Stomach smooth muscle (tissue), 2 donors: ENCODE data around the gene RNF144A.
"Not testable (repeated sequence)": the region's sequence is repeated elsewhere in the genome, so short reads cannot be mapped to it uniquely, and the experiment has no call there.

ENCODE experiments used
- H3K27ac ChIP-seq: one replicate; pipeline ENCODE4 v1.7.0; 2013; ENCODE audit warnings: mild to moderate bottlenecking, low read length, inconsistent platforms
- H3K27me3 ChIP-seq, 2 donors: one replicate each; pipeline ENCODE4 v1.7.0; 2013; ENCODE audit warnings: low read length in 2 of 2; ENCODE audit not compliant: insufficient read depth in 2 of 2, control insufficient read depth in 1 of 2
- H3K36me3 ChIP-seq, 2 donors: one replicate each; pipeline ENCODE4 v1.7.0; 2013; ENCODE audit warnings: low read length in 2 of 2; ENCODE audit not compliant: control insufficient read depth in 2 of 2, insufficient read depth in 2 of 2
- H3K4me1 ChIP-seq: one replicate; pipeline ENCODE4 v1.7.0; 2013; ENCODE audit warnings: low read length; ENCODE audit not compliant: control insufficient read depth, insufficient read depth
- H3K4me3 ChIP-seq, 2 donors: one replicate each; pipeline ENCODE4 v1.7.0; 2013; ENCODE audit warnings: low read length in 2 of 2
- H3K9ac ChIP-seq, 2 donors: one replicate each; pipeline ENCODE4 v1.7.0; 2013; ENCODE audit warnings: low read length in 2 of 2, mild to moderate bottlenecking in 1 of 2
- H3K9me3 ChIP-seq, 2 donors: one replicate each; pipeline ENCODE4 v1.7.0; 2013; ENCODE audit warnings: low read length in 2 of 2; ENCODE audit not compliant: control insufficient read depth in 2 of 2
- donor health status: healthy.
- donor health status: Pancreatic carcinoma.

Gene RNF144A

DNA sequence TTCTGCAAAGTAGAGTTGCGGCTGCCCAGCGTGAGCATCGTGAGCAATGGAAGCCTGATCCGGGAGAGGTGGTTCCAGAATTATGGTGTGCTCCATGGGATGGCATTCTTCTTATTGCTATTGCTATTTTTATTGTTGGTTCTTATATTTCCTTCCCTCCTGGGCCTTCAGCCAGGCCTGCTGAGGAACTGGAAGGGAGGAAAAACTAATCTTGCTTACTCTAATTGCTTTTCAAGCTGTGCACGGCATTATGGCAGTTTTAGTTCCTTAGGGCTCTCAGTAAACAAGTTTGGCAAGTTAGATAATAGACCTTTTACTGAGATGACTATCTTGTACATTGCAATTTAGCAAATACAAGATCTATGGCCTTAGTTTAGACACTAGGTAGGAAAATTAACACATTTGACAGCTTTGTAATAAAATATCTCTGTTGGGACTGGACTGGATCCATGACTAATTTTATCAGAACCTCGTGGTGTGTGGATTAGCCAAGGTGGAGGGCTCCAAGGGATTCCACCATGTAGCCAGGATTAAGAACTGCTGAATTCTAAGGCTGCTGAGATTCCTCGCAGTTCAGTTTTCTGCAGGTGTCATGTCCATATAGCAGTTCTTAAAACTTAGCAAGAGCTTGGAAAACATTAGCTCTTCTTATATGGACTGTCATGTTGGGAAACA lies 33.6 kb upstream of the RNF144A start:
- H3K4me3 ChIP-seq = no peak overlapping the region
- H3K4me1 ChIP-seq = no peaks in the 10 kb centered on the region
- no peaks in the 10 kb centered on the region for H3K36me3 ChIP-seq
- H3K27me3 ChIP-seq = no peaks in the 10 kb centered on the region
- H3K9ac ChIP-seq = no peak overlapping the region
- no peaks in the 10 kb centered on the region for H3K9me3 ChIP-seq
- H3K27ac ChIP-seq = no peak overlapping the region

DNA sequence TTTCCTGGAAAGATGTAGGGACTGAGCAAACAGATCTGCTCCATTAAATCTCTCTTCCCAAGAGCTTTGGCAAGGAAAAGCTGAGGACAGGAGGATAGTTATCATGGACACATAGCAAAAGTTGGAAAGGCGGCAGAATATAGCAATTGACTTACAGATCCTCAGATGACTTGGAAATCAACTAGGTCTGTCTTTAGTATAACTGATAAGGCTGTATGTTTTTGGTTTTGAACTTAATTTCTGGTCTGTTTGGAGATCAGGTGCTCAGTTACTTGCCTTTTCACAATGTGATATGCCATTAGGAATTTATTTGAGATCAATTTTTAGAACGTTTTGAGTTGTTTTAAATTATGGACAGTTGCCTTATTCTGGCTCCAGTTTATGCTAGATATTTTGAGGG lies 31.7 kb upstream of the RNF144A start:
- Histone ChIP-seq H3K4me3 (no peak overlapping the region), H3K36me3 (no peaks in the 10 kb centered on the region), H3K9ac (no peak overlapping the region), H3K9me3 (no peaks in the 10 kb centered on the region), H3K27me3 (no peaks in the 10 kb centered on the region), H3K27ac (no peak overlapping the region), H3K4me1 (no peaks in the 10 kb centered on the region)

DNA sequence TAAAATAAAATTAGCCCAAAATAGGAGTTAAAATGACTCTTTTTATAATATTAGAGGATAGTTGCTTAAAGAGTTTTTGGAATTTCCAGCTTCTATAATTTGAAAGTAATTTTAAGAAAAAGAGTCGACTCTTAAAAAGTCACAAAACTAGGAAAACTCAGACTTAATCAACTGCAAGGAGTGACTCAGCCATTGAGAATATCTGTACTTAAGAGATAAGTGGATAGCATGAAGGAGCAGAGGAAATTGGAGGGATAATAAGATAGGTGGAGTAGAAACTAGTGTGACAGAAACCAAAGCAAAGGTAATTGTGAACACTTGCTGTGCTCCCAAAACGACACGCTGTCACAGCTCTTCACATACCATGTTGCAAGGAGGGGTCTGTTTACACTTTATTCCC lies 31.2 kb upstream of the RNF144A start:
- Histone ChIP-seq H3K27ac (no peak overlapping the region), H3K9me3 (no peaks in the 10 kb centered on the region), H3K4me3 (no peak overlapping the region), H3K36me3 (no peaks in the 10 kb centered on the region), H3K9ac (no peak overlapping the region), H3K4me1 (no peaks in the 10 kb centered on the region), H3K27me3 (no peaks in the 10 kb centered on the region)

DNA sequence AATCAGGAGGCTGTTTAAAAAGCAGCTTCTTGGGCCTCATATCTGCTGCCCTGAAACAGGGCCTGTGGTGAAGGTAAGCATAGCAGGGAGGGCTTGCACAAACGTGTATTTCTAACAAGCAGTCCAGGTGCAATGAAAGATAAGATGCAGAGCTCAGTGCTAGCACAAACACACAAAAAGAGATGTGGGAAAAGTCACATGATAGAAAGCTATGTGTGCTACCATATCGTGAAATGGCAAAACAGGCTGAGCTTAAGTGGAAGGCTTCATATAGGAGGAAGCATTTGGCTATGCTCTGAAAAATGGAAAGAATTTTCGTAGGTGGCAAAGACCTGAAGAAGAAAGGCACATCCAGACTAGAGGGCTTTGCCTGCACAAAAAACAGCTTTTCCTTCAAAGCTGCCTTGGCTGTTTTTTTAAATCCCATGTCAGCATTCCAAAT lies 29.4 kb upstream of the RNF144A start:
- Histone ChIP-seq H3K27me3 (no peaks in the 10 kb centered on the region), H3K27ac (no peak overlapping the region)

DNA sequence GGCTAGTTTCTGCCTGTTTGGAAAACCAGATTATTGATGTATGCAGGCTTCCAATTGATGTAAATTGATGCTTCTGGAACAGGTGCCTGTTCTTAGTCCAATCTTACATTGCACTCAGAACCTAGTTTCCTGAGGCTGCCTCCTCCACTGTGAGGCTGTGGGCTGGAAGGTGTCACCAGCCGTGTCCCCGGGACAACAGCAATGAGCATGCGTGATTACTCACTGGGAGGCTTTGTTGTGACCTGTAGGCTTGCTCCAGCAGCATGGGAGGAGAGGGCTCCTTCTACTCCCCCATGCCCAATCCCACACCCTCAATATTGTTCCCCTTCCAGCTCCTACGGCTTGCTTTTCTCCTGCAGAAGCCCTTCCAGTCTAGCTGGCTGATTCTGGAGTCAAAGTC lies 28.5 kb upstream of the RNF144A start:
- H3K9me3 ChIP-seq = no peaks in the 10 kb centered on the region

More for the DNA sequence above, 29.4 kb upstream of the RNF144A start:
- Histone ChIP-seq H3K9ac (no peak overlapping the region), H3K4me1 (no peaks in the 10 kb centered on the region), H3K4me3 (no peak overlapping the region), H3K9me3 (no peaks in the 10 kb centered on the region), H3K36me3 (no peaks in the 10 kb centered on the region)

DNA sequence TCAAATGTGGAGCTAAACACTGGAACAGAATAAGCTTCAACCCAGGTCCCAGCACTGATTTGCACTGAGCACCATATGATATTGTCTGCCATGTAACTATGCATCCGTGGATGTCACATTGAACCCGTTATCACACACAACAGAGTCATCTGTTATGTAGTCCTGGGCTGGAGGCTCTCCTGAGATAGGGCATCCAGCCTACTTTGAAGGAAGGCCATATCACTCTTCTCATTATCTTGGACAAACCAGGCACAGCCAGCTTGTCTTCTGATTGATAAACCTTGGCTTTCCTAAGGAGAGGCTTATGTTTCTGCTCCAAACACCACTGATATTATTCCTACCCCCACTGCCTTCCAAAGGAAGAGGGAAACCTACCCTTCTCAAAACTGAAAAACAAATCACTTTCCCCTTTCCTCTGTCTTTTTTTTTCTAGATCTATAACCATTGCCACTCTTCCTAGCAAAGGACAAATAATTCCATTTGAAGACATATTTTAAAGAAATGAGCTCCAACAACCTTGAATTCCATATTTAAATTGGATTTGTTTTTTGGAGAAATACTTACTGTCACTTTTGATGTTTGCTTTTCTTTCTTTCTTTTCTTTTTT lies 23.2 kb upstream of the RNF144A start:
- H3K27me3 ChIP-seq = no peaks in the 10 kb centered on the region
- H3K4me1 ChIP-seq = no peaks in the 10 kb centered on the region
- H3K27ac ChIP-seq = no peak overlapping the region
- H3K36me3 ChIP-seq = peaks cover 0 to 2% of the 10 kb centered on the region in 2 donors
- H3K9ac ChIP-seq = no peak overlapping the region
- no peak overlapping the region for H3K4me3 ChIP-seq
- no peaks in the 10 kb centered on the region for H3K9me3 ChIP-seq

More for the DNA sequence above, 28.5 kb upstream of the RNF144A start:
- Histone ChIP-seq H3K4me3 (no peak overlapping the region), H3K27ac (no peak overlapping the region), H3K4me1 (no peaks in the 10 kb centered on the region), H3K9ac (no peak overlapping the region), H3K27me3 (no peaks in the 10 kb centered on the region), H3K36me3 (no peaks in the 10 kb centered on the region)

DNA sequence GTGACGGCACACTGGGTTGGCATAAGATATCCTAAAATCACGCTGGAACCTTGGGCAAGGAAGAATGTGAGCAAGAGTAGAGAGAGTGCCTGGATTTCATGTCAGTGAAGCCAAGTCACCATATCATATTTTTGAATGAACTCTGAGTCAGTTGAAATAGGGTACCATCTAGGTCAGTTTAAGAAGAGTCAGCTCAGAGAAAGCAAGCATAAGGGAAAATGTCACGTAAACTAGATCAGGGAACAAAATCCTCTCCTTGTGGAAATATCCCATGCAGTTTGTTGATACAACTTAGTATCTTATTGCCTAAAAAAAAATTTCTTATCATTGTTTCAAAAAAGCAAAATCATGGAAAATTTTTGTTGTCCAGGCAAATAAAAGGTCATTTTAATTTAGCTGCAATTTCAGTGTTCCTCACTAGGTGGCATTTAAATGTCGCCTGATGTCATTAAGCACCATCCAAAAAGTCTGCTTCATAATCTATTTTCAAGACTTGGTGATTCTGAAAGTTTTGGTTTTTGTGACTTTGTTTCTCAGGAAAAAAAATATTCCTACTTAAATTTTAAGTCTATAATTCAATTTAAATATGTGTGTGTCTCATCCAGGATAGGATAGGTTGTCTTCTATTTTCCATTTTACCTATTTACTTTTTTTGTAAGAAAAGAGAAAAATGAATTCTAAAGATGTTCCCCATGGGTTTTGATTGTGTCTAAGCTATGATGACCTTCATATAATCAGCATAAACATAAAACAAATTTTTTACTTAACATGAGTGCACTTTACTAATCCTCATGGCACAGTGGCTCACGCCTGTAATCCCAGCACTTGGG lies 20.1 kb upstream of the RNF144A start:
- H3K27me3 ChIP-seq = no peaks in the 10 kb centered on the region
- H3K36me3 ChIP-seq = peaks cover 0 to 2% of the 10 kb centered on the region in 2 donors
- no peak overlapping the region for H3K27ac ChIP-seq
- H3K9ac ChIP-seq = no peak overlapping the region
- no peaks in the 10 kb centered on the region for H3K4me1 ChIP-seq
- no peaks in the 10 kb centered on the region for H3K9me3 ChIP-seq
- H3K4me3 ChIP-seq = no peak overlapping the region

DNA sequence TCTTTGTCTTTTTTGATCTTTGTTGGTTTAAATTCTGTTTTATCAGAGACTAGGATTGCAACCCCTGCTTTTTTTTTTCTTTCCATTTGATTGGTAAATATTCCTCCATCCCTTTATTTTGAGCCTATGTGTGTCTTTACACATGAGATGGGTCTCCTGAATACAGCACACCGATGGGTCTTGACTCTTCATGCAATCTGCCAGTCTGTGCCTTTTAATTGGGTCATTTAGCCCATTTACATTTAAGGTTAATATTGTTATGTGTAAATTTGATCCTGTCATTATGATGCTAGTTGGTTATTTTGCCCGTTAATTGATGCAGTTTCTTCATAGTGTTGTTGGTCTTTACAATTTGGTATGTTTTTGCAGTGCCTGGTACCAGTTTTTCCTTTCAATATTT lies 14.6 kb upstream of the RNF144A start:
- not testable (repeated sequence) for H3K9me3 ChIP-seq, H3K27ac ChIP-seq

DNA sequence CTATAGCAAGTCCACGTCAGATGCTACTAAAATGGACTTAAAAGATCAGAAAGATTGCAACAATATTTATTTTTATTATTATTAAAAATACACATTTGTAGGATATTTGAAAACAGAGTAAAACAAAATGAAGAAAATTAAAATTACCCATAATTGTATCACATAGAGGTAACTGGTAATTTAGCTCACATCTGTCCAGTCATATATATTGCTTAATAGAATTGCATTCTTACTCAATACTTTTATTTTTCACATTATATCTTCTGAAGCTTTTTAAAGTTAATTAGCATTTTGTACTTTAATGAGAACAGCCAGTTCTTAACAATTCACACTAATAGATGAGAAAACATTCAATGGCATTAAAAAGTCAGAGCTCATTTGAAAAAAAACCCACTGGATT lies 11.5 kb upstream of the RNF144A start:
- H3K27me3 ChIP-seq = peaks cover 0 to 2% of the 10 kb centered on the region in 2 donors
- no peak overlapping the region for H3K4me3 ChIP-seq
- no peaks in the 10 kb centered on the region for H3K36me3 ChIP-seq
- no peak overlapping the region for H3K9ac ChIP-seq
- H3K27ac ChIP-seq = no peak overlapping the region
- H3K9me3 ChIP-seq = no peaks in the 10 kb centered on the region
- H3K4me1 ChIP-seq = no peaks in the 10 kb centered on the region

More for the DNA sequence above, 14.6 kb upstream of the RNF144A start:
- H3K27me3 ChIP-seq, H3K4me3 ChIP-seq, H3K9ac ChIP-seq, H3K36me3 ChIP-seq, H3K4me1 ChIP-seq: not testable (repeated sequence)

DNA sequence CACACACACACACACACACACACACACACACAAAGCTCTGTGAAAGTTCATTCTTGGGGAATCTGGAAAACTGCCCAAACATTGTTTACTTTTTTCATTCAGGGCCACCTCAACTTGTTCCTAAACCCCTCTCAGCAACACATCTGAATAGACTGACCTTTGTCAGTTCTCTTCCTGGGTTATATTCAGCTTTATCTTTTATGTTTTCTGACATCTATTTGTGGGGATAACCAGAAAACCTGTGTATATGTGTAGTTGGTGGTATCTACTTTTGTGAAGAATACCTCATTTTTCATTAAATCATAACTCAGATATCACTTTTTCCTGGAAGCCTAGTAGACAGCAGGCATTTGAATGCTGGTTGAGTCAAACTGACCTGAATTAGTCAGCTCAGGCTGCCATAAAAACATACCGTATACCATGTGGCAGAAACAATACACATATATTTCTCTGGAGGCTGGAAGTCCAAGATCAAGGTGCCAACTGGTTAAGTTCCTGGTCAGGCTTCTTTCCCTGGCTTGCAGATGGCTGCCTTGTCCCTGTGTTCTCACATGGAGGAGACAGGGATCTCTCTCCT lies 11.0 kb upstream of the RNF144A start:
- H3K9ac ChIP-seq = no peak overlapping the region
- H3K9me3 ChIP-seq = no peaks in the 10 kb centered on the region
- no peak overlapping the region for H3K27ac ChIP-seq
- no peak overlapping the region for H3K4me3 ChIP-seq
- peaks cover 0 to 5% of the 10 kb centered on the region in 2 donors for H3K27me3 ChIP-seq
- H3K36me3 ChIP-seq = no peaks in the 10 kb centered on the region
- H3K4me1 ChIP-seq = no peaks in the 10 kb centered on the region
